Kidney tubule cell (primary cell): ENCODE measurements around the gene ABCB4.

ENCODE experiments used
- DNase-seq: peaks from one replicate; pipeline ENCODE4 v3.0.0-alpha.2; 2018; ENCODE audit warnings: low spot score

The ABCB4 gene

DNA sequence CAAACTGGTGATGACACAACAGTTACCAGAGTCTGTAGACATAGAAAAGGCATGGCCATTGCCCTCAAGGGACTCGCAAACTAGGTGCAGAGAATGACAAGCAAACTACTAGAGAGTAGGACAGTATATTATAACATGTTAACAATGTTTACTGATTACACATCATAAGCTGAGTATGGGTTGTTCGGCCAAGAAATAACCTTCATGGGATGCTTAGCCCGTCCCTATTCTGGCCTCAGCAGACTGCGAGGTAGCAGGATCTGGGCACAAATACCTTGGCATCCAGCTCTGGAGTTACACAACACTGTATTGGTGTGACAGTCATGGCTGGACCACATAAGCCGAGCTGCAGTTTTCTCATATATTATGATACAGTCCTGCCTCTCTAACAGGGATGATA lies 51.4 kb downstream of the ABCB4 start:
- no peak for DNase-seq

DNA sequence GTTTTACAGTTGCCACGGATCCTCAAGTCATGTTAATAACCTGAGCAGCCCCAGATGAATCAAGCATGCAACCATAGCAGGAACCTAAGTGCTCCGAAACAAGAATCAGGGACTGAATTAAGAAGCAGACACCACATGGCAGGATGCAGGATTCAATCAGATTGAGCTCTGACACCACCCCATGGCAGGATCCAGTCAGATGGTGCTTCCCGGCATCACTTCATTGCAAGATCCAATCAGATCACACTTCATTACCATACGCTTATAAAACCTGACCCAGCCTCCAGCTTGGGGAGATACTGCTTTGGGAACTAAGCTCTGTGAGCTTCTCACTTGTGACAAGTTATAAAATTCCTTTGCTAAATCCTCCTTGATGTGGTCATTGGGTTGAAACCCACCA lies 55.3 kb downstream of the ABCB4 start:
- DNase-seq = no peak

DNA sequence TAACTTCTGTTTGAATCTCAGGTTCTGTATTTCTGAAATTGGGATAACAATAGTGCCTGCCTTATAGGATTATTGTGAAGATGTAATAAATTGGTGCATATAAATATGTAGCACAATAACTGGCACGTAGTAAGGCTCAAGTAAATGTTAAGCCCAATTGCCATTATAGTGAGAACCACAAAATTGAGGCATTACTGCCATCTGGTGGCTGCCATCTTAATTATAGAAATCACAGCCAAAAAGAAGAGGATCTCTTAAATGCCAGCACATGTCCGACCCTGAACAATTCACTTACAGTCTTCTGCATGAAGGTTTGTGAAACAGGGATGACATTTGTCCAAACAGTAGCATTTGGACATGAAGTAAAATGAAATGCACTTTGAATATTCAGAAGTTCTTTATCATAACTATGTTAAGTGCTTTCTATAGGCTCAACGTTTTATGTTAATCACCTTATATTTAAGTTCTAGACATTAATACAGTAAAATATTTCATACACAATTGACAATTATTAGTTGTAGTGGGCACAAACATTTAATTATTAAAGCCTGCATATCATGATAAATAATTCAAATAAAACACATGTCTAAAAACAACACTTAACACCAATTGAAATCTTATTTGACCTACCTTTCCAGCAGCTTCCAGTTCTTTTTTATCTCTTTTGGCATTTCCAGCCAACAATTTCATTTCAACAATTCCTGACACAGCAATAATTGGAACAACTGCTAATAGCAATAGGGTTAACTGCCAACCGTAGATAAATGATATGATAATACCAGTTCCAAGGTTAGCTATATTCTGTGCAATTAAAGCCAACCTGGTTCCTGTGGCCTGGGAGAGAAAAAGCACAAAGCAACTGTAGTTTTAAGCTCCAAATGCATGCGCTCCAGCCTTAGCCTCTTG lies 58.5 kb downstream of the ABCB4 start:
- DNase-seq = peak; percentile 73

DNA sequence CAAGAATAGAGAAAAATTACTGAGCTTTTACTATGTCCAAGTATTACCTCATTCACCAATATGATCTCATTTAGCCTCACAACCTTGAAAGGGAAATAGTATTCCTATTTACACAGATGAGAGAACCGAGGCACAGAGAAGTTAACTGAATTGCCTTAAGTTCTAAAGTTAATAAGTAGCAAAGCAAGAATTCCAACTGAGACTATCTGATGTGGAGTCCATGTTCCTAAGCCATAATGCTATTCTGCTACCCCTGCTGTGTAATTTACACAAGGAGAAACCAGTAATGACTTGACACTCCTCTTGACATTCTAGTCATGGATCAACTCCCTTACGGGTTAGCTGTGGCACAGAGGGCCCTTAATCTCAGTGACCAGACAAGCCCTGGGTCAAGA lies 60.7 kb downstream of the ABCB4 start:
- peak; percentile 93 for DNase-seq

DNA sequence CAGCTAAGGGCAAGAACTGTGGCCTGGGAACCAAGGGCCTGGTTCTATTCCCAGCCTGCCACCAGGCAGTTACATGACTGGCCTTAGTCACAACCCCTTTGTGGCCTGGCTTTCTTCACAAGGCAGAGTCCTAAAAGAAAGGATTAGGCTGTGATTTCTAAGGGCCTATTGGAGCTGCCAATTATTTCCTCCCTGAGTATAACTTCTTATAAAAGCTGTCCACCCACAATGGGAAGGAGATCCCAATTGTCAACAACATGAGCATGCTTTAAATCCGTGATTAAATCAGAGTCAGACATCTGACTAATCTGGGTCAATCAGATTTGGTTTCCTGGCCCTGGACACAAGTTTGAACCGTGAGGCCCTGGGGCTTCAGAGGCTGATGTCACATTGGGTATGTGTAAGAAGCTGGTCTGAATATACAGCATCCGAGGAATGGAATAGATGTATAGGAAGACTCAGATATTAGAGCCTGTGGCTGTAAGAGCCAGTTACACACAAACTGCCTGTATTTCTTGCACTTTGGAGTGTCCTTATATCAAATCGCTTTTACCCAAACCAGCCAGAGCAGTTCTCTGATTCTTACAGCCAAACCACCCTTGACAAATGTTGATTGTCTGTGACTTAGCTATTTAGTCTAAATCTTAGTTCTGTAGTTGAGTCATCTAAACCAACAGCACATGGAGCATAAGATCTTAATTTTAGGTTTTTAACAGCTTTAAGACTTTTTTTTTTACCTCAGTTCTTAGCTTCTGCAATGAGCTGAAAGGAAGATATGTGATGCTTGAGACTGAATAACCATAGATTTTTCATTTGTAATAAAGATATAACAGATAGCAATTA lies 61.3 kb downstream of the ABCB4 start:
- peak; percentile 62 for DNase-seq

DNA sequence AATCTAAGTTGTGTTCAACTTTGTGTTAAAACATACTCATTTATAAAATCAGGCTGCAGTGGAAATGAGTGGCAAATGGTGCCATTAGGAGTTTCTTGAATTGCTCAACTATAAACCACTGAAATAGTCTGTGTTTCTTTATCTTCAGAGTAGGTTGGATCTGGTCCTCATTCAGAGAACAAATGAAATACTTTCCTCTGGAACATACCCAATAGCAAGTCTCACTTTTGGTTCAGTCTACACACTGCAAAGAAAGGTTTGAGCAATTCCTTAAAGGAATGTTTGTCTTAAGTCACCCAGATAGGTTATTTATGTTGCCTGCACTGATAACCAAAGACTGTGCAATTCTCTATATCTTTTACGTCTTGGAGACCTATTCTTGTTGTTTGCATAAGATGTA lies 62.5 kb downstream of the ABCB4 start:
- no peak for DNase-seq

DNA sequence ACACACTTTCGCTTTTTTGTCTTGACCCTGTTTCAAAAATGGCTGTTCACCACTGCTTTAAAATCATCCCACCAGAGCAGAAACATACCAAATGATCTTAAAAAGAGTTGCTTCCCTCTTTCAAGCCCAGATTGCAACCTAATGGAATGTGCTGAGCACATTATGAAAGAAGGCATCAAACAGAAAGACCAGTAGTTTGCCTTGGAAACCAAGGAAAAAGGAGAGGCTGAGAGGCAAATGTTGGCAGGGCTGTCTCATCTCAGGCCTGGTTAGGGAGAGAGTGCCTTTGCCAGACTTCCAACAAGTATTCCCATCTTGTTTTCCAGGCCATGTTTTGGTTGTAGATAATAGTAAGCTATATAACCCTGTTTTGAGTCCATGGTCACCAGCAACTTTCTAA lies 64.3 kb downstream of the ABCB4 start:
- DNase-seq = no peak

DNA sequence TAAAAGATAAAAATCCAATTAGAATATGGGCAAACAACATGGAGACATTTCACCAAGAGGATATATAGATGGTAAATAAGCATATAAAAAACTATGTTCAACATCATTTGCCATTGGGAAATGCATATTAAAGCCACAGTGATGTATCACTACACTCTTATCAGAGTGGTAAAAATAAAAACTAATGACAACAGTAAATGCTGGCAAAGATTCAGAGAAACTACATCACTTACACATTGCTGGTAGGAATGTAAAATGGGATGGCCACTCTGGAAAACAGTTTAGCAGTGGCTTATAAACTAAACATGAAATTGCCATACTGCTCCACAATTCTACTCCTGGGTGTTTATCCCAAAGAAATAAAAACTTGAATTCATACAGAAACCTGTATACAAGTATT lies 70.8 kb downstream of the ABCB4 start:
- DNase-seq = no peak

DNA sequence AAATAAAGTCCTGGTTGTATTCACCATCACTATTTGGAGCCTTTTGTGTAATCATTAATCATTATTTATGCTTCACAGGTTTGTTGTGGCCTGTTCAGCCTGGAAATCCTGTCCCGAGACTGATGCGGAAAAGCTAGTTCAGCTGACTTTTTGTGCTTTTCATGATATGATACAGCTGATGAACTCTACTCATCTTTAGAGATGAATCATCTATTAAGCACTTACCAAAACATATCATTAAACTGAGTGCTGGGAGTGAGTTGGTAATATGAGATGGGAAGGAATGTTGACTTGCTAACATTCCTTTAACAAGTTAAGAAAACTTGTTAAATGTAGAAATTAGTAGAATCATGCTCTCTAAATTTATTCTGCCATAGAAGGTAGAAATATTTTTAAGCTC lies 77.0 kb downstream of the ABCB4 start:
- DNase-seq = peak; percentile 94

DNA sequence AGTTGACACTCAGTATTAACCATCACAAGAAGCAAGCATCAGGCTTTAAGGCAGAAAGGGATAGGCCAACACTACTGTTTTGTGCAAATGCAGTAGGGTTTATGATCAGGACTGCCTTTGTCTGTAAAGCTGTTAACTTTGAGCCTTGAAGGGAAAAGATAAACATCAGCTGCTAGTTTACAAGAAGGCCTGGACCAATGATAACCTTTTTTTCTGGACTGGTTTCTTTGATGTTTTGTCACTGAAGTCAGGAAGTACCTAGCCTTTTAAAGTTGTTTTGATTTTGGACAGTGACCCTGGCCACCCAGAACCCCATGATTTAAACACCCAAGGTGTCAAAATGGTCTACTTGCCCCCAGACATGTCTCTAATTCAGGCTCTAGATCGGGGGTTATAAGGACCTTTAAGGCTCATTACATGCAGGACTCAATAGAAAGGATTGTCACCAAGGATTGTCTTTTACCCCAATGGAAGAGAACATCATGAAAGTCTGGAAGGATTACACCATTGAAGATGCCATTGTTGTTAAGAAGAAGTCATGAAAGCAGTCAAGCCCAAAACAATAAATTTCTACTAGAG lies 79.9 kb downstream of the ABCB4 start:
- no peak for DNase-seq

DNA sequence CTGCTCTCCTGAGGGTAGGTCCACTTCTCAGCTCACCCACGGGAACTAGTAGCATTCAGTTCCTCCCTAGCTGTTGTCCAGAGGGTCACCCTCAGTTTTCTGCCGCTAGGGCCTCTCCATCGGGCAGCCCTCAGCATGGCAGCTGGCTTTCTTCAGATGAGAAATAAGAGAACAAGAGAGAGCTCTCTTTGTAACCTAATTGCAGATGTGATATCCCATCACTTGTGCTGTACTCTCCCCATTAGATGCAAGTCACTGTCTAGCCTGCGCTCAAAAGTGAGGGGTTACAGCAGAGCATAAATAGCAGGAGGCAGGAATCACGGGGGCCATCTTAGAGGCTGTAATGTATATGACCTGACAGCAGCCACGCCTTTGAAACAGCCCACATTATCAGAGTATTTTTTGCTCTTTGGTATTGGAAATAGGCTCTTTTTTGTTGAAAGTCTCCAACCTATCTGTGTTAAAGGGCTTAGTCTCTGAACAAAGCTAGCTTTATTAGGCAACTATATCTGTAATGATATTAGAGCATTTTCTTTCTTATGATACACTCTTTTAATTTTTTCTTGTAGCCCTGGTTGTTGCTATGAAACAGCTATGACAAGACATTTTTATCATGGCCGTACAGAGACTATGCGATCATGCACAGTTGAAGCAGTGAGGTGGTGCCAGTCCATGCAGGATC lies 84.3 kb downstream of the ABCB4 start:
- no peak for DNase-seq

DNA sequence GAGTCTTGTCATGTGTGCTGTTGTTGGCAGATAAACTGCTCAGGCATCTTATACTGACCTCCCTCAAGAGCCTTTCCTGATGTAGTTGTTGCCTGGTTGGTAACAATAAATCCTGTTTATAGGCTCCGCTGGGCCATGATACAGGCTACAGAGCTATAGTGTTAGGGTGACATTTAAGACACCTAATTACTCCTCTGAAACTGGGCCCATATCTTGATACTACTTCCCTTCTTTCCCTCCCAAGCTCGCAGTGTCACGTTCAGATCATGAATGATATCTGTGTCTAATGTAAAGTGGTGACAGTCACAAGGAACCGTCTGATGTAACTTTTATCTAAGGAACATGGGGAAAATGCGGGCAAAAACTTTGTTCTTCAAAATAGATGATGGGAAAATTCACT lies 94.6 kb downstream of the ABCB4 start:
- DNase-seq = no peak

DNA sequence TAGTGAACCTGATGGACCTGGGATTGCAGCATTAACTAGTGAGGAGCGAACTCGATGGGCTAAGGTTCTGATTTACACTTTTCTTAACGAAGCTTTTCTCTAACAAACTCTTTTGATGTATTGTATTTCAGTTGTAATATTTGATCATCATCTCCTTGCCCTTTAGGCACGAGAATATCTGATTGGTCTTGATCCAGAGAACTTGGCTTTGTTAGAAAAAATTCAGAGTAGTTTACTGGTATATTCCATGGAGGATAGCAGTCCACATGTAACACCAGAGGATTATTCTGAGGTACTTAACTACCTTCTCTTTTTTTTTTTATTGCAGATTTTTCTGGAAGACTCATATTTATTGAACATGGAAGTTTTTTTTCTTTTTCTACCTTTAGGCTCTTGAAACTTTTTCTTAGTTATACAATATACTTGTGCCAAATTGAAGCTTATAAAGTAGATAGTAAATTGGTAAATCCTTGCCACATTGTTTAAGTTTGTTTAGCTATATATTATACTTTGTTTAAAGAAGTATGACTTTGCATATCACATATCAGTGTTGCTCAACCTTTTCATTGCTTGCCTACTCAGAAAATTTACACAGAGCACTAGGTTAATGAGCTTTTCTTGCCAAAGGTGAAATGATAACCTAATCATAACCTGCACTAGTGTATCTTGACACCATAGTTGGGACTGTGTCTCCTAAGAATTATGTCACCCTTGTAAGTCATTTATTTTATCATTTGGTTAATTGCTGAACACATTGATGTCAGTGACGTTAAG lies 99.6 kb downstream of the ABCB4 start:
- DNase-seq = no peak

DNA sequence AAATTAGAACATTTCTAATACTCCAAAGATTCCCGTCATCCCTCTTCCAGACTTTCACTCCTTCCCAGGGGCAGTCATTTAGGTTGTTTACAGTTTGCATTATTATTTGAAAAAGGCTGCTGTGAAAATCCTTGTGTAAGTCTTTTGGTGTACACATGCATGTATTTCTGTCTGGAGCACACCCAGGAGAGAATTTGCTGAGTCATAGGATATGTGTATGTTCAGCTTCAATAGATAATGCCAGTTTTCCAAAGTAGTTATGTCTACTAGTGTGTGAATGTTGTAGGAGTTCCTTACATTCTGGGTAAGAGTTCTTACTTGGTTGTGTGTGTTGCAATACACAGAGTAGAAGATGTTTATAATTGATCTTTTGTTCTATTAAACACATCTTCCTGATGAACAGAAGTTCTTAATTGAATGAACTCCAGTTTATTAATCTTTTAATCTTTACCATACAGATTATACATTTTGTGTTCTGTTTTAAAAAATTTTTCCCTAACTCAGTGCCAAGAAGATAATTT lies 104.8 kb downstream of the ABCB4 start:
- peak; percentile 23 for DNase-seq

DNA sequence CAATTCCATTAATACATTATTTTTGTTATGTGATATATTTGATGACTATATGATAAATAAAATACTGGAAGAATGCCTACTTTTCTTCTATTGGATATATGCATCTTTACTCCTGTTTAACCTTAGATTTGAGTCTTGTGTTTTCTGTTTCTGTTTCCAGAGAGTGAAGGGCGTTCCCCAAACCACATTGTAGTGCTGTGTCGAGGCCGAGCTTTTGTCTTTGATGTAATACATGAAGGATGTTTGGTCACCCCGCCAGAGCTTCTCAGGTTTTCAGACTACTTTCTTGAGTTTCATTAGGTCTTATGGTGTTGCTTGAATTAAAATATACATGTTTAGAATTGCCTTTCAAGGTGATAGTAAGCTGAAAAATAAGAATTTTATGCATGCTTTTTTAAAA lies 106.3 kb downstream of the ABCB4 start:
- DNase-seq = no peak

DNA sequence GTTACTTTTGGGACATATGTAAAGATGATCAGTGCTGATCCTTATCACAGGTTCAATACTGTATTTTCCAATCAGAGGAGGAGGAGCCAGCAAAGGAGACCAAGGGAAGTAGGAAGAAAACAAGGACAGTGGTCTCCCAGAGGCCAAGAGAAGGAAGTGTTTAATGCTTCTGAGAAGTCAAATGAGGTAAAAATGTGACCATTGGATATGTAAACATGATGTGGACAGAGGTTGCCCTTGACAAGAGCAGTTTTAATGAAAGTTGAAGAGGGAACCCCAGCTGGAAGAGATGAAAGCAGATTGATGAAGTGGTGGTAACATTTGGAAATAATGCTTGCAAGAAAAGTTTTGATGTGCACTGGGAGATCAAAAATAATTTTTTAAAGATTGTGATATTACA lies 111.2 kb downstream of the ABCB4 start:
- no peak for DNase-seq

DNA sequence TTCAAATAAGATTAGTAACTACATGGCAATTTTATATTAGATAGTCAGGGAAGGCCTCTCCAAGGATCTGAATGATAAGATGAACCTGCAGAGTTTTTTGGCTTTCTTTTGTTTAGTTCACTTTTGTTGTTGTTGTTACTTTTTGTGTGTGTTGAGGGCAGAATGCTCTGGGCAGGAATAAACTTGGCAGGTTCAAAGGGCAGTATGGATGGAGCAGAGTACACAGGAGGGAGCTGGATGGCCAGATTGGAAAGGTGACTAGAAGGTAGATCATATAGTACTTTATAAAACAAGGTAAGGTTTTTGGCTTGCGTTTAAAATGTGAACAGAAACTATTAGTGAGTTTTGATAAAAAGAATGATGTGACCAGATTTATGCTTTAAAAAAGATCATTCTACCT lies 112.1 kb downstream of the ABCB4 start:
- no peak for DNase-seq

DNA sequence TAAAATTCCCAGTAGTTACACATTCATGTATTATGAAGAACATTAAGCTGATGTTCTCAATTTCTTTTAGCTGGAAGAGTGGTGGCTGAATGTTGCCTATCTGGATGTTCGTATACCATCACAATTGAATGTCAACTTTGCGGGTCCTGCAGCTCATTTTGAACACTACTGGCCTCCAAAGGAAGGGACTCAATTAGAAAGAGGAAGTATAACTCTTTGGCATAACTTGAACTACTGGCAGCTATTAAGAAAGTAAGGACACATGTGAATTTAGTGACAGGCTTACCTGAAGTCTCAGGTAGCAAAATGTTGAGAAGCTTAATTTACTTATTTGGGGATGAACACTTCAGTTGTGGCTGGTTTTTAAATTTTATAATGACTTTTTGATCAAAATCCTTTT lies 114.2 kb downstream of the ABCB4 start:
- no peak for DNase-seq

DNA sequence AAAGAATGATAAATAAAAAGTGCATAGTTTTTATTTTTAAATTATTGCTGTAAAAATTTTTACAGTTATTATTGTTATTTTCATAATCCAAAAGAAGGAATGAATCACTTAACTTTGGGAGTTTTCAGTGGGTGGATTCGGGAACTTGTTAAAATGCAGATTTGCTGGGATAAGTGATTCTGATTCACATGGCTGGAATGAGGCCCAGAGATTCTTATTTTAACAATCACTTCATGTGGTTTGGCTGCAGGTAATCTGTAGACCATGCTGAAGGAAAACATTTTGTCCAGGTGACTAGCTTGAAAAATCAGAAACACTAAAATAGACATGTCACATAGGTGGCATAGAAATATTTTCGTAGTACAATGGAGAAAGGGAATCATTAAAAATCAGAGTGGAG lies 116.1 kb downstream of the ABCB4 start:
- DNase-seq = peak; percentile 84

DNA sequence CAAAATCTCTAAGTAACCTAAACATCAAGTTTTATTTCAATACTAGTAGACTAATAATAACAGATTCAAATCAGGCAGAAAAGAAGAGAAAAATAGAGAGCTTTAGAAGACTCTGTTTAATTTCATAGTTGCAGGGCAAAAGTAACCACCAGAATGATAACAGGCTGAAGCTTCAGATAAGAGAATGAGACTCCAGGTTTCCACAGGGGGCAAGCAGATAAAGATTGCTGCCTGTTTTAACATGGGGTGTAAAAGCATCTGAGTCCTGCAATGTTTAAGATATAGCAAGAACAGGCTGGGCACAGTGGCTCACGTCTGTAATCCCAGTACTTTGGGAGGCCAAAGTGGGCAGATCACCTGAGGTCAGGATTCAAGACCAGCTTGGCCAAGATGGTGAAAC lies 119.0 kb downstream of the ABCB4 start:
- DNase-seq = no peak

DNA sequence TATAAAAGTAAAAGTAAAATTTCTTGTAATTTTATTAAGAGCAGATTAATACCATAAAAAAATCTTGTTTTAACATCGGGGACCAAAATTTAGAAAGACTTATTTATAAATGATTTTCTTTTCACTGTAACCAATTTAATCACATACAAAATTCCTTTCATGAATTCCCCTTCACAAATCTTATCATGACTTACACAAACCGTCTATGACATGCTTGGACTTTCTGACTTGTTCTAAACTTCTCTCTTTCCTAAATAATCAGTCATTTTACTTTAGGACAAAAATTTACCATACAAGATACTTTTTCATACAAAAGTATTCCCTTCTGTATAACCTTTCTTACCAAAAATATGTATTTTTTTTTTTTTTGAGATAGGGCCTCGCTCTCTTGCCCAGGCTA lies 120.7 kb downstream of the ABCB4 start:
- DNase-seq = peak; percentile 14
